A549 (cell line): ENCODE measurements around the gene FAAH.

Experiments used
- CEBPB ChIP-seq, 2 experiments: fragments of >200 bp in 1 of 2; sonication (Bioruptor Twin) in 1 of 2; formaldehyde crosslinking in 1 of 2; IDR thresholded peaks; 2 replicates each; pipeline ENCODE4 v1.6.1; 2012 to 2016
- CHD2 ChIP-seq: fragments of 150-350 bp; IDR thresholded peaks from 2 replicates; pipeline ENCODE4 v1.6.1; 2014; ENCODE audit warnings: low read length; ENCODE audit not compliant: partially characterized antibody
- EP300 ChIP-seq, 2 experiments: fragments of >200 bp; sonication (Bioruptor Twin); formaldehyde crosslinking; IDR thresholded peaks; 2 replicates in 1 of 2; 3 replicates in 1 of 2; pipeline ENCODE4 v1.6.1; 2016 to 2017
- POLR2A ChIP-seq: IDR thresholded peaks from 2 replicates; pipeline ENCODE4 v1.6.1; 2012; ENCODE audit warnings: mild to moderate bottlenecking, low read length
- SMC3 ChIP-seq: fragments of >200 bp; sonication (Bioruptor Twin); formaldehyde crosslinking; IDR thresholded peaks from 3 replicates; pipeline ENCODE4 v1.6.1; 2018; ENCODE audit warnings: inconsistent platforms
- TF ChIP-seq, protein P1 (sequence below): fragments of >200 bp; sonication (Bioruptor Twin); formaldehyde crosslinking; IDR thresholded peaks from 3 replicates; pipeline ENCODE4 v1.5.1; 2016
- TF ChIP-seq, protein P2 (sequence below): IDR thresholded peaks from 2 replicates; pipeline ENCODE4 v1.6.1; 2012

DNA sequence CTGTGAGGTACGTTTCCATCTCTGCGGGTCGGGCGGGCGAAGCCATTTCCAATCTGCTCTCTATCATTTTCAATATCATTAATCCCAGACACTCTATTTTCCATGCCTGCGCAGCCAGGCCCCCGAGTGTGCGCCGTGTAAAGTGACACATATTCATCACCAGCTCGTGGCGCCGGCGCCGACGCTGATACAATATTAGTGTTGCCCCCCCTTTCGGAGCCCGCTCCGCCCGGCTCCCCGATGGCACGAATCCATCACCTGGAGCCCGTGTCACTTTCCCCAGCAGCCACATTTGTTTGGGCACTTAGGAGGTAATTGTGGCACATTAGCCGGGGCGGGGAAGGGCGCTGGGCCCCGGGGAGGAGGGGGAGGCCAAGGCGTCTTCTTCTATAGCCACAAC is 61.8 kb downstream of the FAAH start:
- TF ChIP-seq, protein P1, sequence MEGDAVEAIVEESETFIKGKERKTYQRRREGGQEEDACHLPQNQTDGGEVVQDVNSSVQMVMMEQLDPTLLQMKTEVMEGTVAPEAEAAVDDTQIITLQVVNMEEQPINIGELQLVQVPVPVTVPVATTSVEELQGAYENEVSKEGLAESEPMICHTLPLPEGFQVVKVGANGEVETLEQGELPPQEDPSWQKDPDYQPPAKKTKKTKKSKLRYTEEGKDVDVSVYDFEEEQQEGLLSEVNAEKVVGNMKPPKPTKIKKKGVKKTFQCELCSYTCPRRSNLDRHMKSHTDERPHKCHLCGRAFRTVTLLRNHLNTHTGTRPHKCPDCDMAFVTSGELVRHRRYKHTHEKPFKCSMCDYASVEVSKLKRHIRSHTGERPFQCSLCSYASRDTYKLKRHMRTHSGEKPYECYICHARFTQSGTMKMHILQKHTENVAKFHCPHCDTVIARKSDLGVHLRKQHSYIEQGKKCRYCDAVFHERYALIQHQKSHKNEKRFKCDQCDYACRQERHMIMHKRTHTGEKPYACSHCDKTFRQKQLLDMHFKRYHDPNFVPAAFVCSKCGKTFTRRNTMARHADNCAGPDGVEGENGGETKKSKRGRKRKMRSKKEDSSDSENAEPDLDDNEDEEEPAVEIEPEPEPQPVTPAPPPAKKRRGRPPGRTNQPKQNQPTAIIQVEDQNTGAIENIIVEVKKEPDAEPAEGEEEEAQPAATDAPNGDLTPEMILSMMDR, result no peak
- TF ChIP-seq, protein P2, sequence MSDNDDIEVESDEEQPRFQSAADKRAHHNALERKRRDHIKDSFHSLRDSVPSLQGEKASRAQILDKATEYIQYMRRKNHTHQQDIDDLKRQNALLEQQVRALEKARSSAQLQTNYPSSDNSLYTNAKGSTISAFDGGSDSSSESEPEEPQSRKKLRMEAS, result no peak
- no peak for TF ChIP-seq EP300 (IDR thresholded peaks at IDR 0.05)
- TF ChIP-seq SMC3, result no peak
- no peak for TF ChIP-seq CEBPB (IDR thresholded peaks at IDR 0.05)
- TF ChIP-seq POLR2A, result no peak
- no peak for TF ChIP-seq CHD2
